HepG2 (cell line): ENCODE measurements around the gene ARVCF. TPM values are rescaled to one million over a fixed set of nuclear protein-coding genes. Genes with fewer than 3 reads are reported as not detected.

Experiments
- CBX2 ChIP-seq, 2 experiments: fragments of 200-600 bp in 1 of 2; sonication (generic); formaldehyde crosslinking in 1 of 2; IDR thresholded peaks; 2 replicates each; pipeline versions ENCODE4 v1.7.0 to v1.8.1; 2018 to 2022; ENCODE audit warnings: low read depth in 2 of 2, low read length in 1 of 2, mild to moderate bottlenecking in 1 of 2, missing genetic modification reagents in 1 of 2
- FOXJ3 ChIP-seq: sonication (generic); formaldehyde crosslinking; IDR thresholded peaks from 2 replicates; pipeline ENCODE4 v1.4.0; 2020; ENCODE audit warnings: missing genetic modification reagents, mild to moderate bottlenecking, borderline replicate concordance
- GZF1 ChIP-seq: sonication (generic); formaldehyde crosslinking; IDR thresholded peaks from 2 replicates; pipeline ENCODE4 v1.5.1; 2020; ENCODE audit warnings: mild to moderate bottlenecking, missing genetic modification reagents
- MBD4 ChIP-seq: IDR thresholded peaks from 2 replicates; pipeline ENCODE4 v1.6.1; 2012; ENCODE audit warnings: low read length, inconsistent platforms, borderline replicate concordance
- NFIB ChIP-seq: sonication (generic); formaldehyde crosslinking; IDR thresholded peaks from 2 replicates; pipeline ENCODE4 v1.9.0; 2021; ENCODE audit warnings: missing genetic modification reagents, mild to moderate bottlenecking, borderline replicate concordance
- PHF5A ChIP-seq: IDR thresholded peaks from one replicate; pipeline ENCODE4 v1.6.1; 2018; ENCODE audit warnings: low read depth, missing genetic modification reagents; ENCODE audit not compliant: unreplicated experiment
- POLR2A ChIP-seq, 2 experiments: IDR thresholded peaks; 2 replicates each; pipeline ENCODE4 v1.6.1; 2011; ENCODE audit warnings: low read depth in 2 of 2, low read length in 2 of 2, mild to moderate bottlenecking in 1 of 2, moderate library complexity in 1 of 2; ENCODE audit not compliant: insufficient read depth in 1 of 2
- RORA ChIP-seq: sonication (generic); formaldehyde crosslinking; IDR thresholded peaks from 2 replicates; pipeline ENCODE4 v1.5.0; 2020; ENCODE audit warnings: mild to moderate bottlenecking, missing genetic modification reagents, moderate library complexity
- SMARCC2 ChIP-seq: fragments of 450-650 bp; IDR thresholded peaks from 2 replicates; pipeline ENCODE4 v1.6.1; 2017; ENCODE audit warnings: antibody characterized with exemption, mild to moderate bottlenecking
- STAG1 ChIP-seq: sonication (generic); formaldehyde crosslinking; IDR thresholded peaks from 2 replicates; pipeline ENCODE4 v1.4.0; 2020; ENCODE audit warnings: missing genetic modification reagents
- TCF7L2 ChIP-seq: IDR thresholded peaks from 2 replicates; pipeline ENCODE4 v1.6.1; 2011; ENCODE audit warnings: mild to moderate bottlenecking, low read depth, low read length, moderate library complexity
- TSC22D2 ChIP-seq: sonication (generic); formaldehyde crosslinking; IDR thresholded peaks from 2 replicates; pipeline ENCODE4 v1.5.1; 2020; ENCODE audit warnings: missing genetic modification reagents, mild to moderate bottlenecking, borderline replicate concordance
- ZFP90 ChIP-seq: sonication (generic); formaldehyde crosslinking; IDR thresholded peaks from 2 replicates; pipeline ENCODE4 v1.8.0; 2022; ENCODE audit warnings: missing genetic modification reagents, mild to moderate bottlenecking, inconsistent platforms, borderline replicate concordance
- ZNF326 ChIP-seq: sonication (generic); formaldehyde crosslinking; IDR thresholded peaks from 2 replicates; pipeline ENCODE4 v1.4.0; 2020; ENCODE audit warnings: missing genetic modification reagents, borderline replicate concordance
- ZNF350 ChIP-seq: sonication (generic); formaldehyde crosslinking; IDR thresholded peaks from 2 replicates; pipeline ENCODE4 v1.4.0; 2020; ENCODE audit warnings: mild to moderate bottlenecking, low read depth, missing genetic modification reagents, borderline replicate concordance
- ZNF775 ChIP-seq: sonication (generic); formaldehyde crosslinking; IDR thresholded peaks from 2 replicates; pipeline ENCODE4 v1.4.0; 2020; ENCODE audit warnings: missing genetic modification reagents, mild to moderate bottlenecking, moderate library complexity, borderline replicate concordance
- ZSCAN22 ChIP-seq: sonication (generic); formaldehyde crosslinking; IDR thresholded peaks from 2 replicates; pipeline ENCODE4 v1.4.0; 2020; ENCODE audit warnings: mild to moderate bottlenecking, missing genetic modification reagents
- ZSCAN25 ChIP-seq: sonication (generic); formaldehyde crosslinking; IDR thresholded peaks from 2 replicates; pipeline ENCODE4 v1.8.0; 2022; ENCODE audit warnings: mild to moderate bottlenecking, missing genetic modification reagents
- polyA plus RNA-seq, 8 experiments: library from polyadenylated mRNA; depleted of rRNA in 3 of 8; stranded (reverse) in 7 of 8; unstranded in 1 of 8; fragments of >200 nt; fragmentation: Illumina TruSeq in 4 of 8; extraction: Trizol in 4 of 8; gene quantifications; 2 replicates each; pipeline versions ENCODE4 v1.2.1 to v1.2.3, GENCODE V29; 2011 to 2016; ENCODE audit warnings: low read depth in 4 of 8, missing spikeins in 1 of 8, mixed read lengths in 1 of 8; ENCODE audit not compliant: insufficient read depth in 1 of 8
- total RNA-seq, 5 experiments: library from RNA; depleted of rRNA; stranded (reverse); fragments of >200 nt; fragmentation: Illumina TruSeq; extraction: Trizol; gene quantifications; 2 replicates each; pipeline ENCODE4 v1.2.3, GENCODE V29; 2016; ENCODE audit warnings: low read depth in 1 of 5
- TF ChIP-seq, protein P1 (sequence below): sonication (generic); formaldehyde crosslinking; IDR thresholded peaks from 2 replicates; pipeline ENCODE4 v1.8.1; 2023; ENCODE audit warnings: mild to moderate bottlenecking, missing genetic modification reagents, borderline replicate concordance
- TF ChIP-seq, protein P2 (sequence below): sonication (generic); formaldehyde crosslinking; IDR thresholded peaks from 2 replicates; pipeline ENCODE4 v1.4.0; 2020; ENCODE audit warnings: mild to moderate bottlenecking, missing genetic modification reagents
- TF ChIP-seq, protein P3 (sequence below): sonication (generic); formaldehyde crosslinking; IDR thresholded peaks from 2 replicates; pipeline ENCODE4 v1.4.0; 2020; ENCODE audit warnings: missing genetic modification reagents, borderline replicate concordance

ARVCF gene
- total and polyA plus RNA-seq, 2 of the 13 experiments (the other 11 are each of a cell fraction or from before 2014, with no cell fraction given), result 16.4 to 17.7 TPM

DNA sequence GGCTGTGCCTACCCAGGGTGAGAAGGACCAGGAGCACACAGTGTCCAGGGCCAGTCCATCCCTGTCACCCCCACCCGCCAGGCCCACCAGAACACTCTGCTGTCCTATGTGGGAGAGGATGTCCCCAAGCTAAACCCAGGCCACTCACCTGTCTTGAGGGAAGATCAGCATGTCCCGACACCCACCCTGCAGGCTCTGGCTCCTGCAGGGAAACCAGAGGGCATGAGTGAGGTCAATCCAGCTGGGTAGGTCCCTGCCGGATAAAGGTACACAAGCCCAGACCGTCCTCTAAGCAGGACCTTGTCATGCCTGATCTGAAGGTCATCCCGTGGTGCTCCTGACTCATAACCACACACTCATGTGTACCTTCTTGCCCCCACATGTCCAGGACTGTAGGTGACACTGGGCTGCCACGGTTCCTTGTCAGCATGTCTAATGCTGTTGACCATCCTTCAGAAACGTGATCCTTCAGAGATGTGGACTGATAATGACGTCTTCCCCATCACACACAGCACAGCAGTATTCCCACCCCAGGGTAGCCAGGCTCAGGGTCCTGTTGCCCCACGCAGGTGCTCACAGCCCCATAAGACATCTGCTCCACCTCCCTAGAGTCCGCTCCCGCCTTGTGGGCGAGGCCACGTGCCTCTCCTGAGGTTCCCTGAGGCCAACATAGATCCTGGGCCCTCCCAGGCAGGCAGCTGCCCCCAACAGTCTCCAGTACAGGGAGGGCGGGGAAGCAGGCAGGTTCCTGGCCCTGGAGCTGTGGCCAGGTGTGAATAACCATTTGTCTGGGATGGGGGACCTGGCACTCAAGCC lies 6.1 kb downstream of the ARVCF start (continued):
- TF ChIP-seq TSC22D2 (CRISPR knock-in tag), result no peak
- TF ChIP-seq MBD4, result no peak
- TF ChIP-seq SMARCC2, result no peak
- 0 out of 2 replicates have a peak, but pooled peaks have one; percentile 20 for TF ChIP-seq ZNF350 (CRISPR knock-in tag)
- TF ChIP-seq, protein P1, sequence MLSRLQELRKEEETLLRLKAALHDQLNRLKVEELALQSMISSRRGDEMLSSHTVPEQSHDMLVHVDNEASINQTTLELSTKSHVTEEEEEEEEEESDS (CRISPR knock-in tag), result 0 out of 2 replicates have a peak, but pooled peaks have one; percentile 47
- no peak for TF ChIP-seq CBX2 (IDR thresholded peaks at IDR 0.05; ENCODE audit: low read depth, low read length)
- TF ChIP-seq CBX2 (CRISPR knock-in tag; IDR thresholded peaks at IDR 0.05; ENCODE audit: low read depth), result no peak
- no peak for TF ChIP-seq PHF5A (CRISPR knock-in tag)
- TF ChIP-seq, protein P2, sequence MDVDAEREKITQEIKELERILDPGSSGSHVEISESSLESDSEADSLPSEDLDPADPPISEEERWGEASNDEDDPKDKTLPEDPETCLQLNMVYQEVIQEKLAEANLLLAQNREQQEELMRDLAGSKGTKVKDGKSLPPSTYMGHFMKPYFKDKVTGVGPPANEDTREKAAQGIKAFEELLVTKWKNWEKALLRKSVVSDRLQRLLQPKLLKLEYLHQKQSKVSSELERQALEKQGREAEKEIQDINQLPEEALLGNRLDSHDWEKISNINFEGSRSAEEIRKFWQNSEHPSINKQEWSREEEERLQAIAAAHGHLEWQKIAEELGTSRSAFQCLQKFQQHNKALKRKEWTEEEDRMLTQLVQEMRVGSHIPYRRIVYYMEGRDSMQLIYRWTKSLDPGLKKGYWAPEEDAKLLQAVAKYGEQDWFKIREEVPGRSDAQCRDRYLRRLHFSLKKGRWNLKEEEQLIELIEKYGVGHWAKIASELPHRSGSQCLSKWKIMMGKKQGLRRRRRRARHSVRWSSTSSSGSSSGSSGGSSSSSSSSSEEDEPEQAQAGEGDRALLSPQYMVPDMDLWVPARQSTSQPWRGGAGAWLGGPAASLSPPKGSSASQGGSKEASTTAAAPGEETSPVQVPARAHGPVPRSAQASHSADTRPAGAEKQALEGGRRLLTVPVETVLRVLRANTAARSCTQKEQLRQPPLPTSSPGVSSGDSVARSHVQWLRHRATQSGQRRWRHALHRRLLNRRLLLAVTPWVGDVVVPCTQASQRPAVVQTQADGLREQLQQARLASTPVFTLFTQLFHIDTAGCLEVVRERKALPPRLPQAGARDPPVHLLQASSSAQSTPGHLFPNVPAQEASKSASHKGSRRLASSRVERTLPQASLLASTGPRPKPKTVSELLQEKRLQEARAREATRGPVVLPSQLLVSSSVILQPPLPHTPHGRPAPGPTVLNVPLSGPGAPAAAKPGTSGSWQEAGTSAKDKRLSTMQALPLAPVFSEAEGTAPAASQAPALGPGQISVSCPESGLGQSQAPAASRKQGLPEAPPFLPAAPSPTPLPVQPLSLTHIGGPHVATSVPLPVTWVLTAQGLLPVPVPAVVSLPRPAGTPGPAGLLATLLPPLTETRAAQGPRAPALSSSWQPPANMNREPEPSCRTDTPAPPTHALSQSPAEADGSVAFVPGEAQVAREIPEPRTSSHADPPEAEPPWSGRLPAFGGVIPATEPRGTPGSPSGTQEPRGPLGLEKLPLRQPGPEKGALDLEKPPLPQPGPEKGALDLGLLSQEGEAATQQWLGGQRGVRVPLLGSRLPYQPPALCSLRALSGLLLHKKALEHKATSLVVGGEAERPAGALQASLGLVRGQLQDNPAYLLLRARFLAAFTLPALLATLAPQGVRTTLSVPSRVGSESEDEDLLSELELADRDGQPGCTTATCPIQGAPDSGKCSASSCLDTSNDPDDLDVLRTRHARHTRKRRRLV (CRISPR knock-in tag), result no peak
- no peak for TF ChIP-seq NFIB (CRISPR knock-in tag)
- TF ChIP-seq ZNF775 (CRISPR knock-in tag), result no peak
- TF ChIP-seq ZNF326, result no peak
- TF ChIP-seq, protein P3, sequence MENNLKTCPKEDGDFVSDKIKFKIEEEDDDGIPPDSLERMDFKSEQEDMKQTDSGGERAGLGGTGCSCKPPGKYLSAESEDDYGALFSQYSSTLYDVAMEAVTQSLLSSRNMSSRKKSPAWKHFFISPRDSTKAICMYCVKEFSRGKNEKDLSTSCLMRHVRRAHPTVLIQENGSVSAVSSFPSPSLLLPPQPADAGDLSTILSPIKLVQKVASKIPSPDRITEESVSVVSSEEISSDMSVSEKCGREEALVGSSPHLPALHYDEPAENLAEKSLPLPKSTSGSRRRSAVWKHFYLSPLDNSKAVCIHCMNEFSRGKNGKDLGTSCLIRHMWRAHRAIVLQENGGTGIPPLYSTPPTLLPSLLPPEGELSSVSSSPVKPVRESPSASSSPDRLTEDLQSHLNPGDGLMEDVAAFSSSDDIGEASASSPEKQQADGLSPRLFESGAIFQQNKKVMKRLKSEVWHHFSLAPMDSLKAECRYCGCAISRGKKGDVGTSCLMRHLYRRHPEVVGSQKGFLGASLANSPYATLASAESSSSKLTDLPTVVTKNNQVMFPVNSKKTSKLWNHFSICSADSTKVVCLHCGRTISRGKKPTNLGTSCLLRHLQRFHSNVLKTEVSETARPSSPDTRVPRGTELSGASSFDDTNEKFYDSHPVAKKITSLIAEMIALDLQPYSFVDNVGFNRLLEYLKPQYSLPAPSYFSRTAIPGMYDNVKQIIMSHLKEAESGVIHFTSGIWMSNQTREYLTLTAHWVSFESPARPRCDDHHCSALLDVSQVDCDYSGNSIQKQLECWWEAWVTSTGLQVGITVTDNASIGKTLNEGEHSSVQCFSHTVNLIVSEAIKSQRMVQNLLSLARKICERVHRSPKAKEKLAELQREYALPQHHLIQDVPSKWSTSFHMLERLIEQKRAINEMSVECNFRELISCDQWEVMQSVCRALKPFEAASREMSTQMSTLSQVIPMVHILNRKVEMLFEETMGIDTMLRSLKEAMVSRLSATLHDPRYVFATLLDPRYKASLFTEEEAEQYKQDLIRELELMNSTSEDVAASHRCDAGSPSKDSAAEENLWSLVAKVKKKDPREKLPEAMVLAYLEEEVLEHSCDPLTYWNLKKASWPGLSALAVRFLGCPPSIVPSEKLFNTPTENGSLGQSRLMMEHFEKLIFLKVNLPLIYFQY (CRISPR knock-in tag), result peak; percentile 35; the same call in 1 of the 2 replicates
- TF ChIP-seq ZFP90, result no peak
- no peak for TF ChIP-seq FOXJ3 (CRISPR knock-in tag)
- TF ChIP-seq ZSCAN22, result no peak
- TF ChIP-seq TCF7L2, result no peak
- TF ChIP-seq POLR2A (IDR thresholded peaks at IDR 0.05; ENCODE audit: insufficient read depth in 1 of 2, low read depth in 2 of 2, low read length in 2 of 2), result no peak
- peak; percentile 16; the same call in 1 of the 2 replicates for TF ChIP-seq ZSCAN25 (CRISPR knock-in tag)
- TF ChIP-seq GZF1, result no peak
- no peak for TF ChIP-seq STAG1 (CRISPR knock-in tag)
- TF ChIP-seq RORA (CRISPR knock-in tag), result no peak
